AG20443 (cell line): ENCODE measurements around the gene GLB1L.

Experiments used
- DNase-seq: peaks from one replicate; pipeline ENCODE4 v3.0.0; 2012; ENCODE audit warnings: low spot score, mixed read lengths

The GLB1L gene

GRCh38 chr2:219252900-219253752 lies 7.9 kb upstream of the GLB1L start, which contains the start of gene TUBA4B:
TSS of gene TUBA4B (plus strand) at chr2:219253243. CDS start at chr2:219253408, 165 bp downstream.
- DNase-seq, result peak; percentile 43

GRCh38 chr2:219252570-219252899 lies 7.3 kb upstream of the GLB1L start:
- DNase-seq, result no peak

DNA sequence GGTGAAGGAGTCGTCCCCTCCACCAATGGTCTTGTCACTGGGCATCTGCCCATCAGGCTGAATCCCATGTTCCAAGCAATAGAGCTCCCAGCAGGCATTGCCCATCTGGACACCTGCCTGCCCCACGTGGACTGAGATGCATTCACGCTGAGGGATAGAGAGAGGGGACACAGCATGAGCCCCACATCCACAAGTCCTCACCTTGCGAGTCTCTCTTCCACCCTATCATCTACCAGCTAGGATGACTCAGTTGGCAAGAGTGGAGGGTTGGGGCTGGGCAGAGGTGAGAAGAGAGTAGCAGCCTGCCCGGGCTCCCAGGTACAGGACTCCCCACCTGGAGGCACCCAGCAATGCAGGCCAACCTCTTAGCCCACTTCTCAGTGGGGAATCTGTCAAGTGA lies 6.8 kb upstream of the GLB1L start:
- no peak for DNase-seq

DNA sequence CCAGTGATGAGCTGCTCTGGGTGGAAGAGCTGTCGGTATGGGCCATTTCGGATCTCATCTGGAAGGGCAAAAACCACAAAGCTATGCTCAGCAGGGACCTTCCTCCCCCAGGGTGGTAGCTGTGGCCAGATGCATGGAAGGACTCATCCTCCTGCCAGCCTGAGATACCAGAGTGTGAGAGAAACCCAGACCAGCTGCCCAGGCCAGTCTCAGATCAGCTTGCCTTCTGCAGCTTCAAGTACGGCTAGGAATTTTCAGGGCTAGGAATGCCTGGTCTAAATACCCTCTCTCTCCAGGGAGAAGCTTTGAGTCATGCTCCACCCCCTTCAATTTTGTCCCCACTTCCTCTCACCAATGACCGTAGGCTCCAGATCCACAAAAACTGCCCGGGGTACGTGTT lies 6.4 kb upstream of the GLB1L start:
- DNase-seq, result no peak

- no peak for DNase-seq
Observed at GRCh38 chr2:219250049-219250781, 5.0 kb upstream of the GLB1L start.

GRCh38 chr2:219249203-219249980 lies 4.1 kb upstream of the GLB1L start:
- peak; percentile 57 for DNase-seq

DNA sequence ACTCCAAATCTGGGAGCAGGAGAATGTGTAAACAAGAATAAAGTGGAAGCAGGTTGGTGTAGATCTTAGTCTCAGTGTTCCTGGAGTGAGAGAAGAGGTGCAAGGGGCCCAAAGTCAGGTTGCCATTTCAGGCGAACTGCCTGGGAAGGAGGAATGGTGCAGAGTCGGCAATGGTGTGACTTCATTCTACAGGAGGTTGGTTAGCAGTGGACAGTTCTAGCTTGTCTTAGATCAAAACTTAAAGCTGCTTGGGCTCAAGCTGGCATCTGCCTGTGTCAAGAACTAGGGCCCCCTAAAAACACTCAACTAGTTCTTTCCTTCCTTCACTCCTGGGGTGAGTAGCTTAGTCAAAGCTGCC lies 3.6 kb upstream of the GLB1L start:
- no peak for DNase-seq

DNA sequence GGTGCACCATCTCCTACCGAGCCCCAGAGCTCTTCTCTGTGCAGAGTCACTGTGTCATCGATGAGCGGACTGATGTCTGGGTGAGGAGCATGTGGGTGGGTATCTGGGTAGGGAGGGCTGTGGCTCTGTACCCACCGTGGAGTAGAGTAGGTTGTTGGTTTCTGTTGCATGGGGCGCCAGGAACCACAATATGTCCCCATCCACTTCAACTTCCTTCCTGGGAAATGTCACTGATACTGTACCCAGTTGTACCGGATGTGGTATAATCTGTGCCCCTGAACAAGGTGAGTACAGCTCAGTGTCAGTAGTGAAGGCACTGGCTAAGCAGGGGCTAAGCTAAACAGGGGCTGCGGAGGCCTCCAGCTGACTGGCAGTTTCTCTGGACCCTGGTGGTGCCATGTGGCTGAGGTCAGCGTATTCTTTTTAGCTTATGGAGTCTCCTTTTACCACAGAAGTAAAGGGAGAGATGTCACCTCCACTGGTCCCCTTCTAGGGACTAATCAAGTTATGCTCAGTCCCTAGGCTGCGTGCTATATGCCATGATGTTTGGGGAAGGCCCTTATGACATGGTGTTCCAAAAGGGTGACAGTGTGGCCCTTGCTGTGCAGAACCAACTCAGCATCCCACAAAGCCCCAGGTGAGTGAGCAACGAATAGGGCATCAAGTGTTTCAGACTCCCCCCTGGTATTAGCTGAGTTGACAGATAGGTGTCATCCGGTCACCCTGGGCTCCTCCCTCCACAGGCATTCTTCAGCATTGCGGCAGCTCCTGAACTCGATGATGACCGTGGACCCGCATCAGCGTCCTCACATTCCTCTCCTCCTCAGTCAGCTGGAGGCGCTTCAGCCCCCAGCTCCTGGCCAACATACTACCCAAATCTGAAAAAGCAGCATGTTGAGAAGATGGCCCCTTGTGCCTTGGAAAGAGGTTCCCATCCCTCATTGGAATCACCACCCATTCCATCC lies 2.7 kb upstream of the GLB1L start:
- no peak for DNase-seq

DNA sequence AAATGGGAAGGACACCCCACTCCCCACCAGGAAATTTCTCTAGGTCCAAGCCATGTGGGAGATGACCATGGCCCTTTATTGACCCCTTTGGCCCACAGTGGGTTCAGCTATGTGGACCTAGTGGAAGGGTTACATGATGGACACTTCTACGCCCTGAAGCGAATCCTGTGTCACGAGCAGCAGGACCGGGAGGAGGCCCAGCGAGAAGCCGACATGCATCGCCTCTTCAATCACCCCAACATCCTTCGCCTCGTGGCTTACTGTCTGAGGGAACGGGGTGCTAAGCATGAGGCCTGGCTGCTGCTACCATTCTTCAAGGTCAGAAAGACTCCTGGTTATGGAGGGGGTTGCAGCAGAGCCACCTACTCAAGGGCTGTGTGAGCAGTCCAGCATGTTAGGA lies 1.3 kb upstream of the GLB1L start:
- no peak for DNase-seq

DNA sequence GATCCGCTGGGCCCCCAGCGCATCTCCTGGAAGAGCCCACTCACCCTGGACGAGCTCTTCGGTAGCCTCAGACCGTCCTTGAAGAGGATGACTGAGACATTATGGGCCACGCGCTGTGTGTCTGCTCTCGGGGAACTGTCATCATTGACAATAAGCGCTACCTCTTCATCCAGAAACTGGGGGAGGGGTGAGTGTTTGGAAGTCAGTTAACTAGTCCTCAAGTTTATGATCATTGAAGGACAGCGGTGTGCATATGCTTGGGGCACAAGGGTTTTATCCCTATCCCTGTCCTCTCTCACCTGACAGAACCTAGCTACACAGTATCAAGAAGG lies 621 bp upstream of the GLB1L start:
- no peak for DNase-seq

GRCh38 chr2:219244789-219245147 lies 476 bp downstream of the GLB1L start:
- no peak for DNase-seq

DNA sequence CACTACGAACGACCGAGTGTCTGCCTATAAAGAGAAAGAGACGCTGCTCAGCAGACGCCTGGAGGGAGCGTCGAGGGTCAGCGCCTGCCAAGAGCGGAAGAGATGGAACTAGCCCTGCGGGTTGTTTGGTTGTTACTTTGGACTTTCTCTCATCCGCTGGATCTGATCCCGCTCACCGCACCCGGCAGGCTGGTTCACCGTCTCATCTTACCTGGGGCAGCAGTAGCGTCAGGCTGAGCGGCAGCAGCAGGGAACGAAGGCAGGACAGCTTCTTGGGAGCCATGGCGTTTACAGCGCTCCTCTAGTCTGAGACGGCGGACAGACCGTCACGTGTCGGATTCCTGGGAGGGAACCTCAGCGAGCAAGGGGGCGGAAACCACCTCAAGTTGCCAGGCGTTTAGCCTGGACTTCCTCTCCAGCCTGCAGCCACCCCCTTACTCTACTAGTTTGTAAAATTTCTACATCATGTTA lies 1.9 kb downstream of the GLB1L start:
- peak; percentile 23 for DNase-seq

GRCh38 chr2:219234331-219234730 lies 10.9 kb downstream of the GLB1L start:
- no peak for DNase-seq

DNA sequence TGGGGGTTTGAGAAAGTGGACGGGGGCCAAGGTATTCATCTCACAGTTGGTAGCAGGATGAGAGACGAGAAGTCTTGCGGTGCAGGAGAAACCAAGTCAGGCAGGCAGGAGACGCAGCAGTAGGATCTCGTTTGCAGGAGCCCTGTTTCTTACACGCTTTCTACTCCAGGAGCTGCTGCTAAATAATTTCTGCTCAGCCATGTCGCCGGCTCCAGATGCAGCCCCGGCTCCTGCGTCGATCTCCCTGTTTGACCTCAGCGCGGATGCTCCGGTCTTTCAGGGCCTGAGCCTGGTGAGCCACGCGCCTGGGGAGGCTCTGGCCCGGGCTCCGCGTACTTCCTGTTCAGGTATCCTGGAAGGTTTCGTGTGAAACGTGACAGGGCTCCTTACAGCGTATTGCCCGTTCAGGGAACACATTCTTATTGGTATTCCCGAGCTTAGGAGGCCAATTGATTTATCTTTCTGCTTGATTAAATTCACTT lies 15.1 kb downstream of the GLB1L start:
- DNase-seq, result peak; percentile 58

DNA sequence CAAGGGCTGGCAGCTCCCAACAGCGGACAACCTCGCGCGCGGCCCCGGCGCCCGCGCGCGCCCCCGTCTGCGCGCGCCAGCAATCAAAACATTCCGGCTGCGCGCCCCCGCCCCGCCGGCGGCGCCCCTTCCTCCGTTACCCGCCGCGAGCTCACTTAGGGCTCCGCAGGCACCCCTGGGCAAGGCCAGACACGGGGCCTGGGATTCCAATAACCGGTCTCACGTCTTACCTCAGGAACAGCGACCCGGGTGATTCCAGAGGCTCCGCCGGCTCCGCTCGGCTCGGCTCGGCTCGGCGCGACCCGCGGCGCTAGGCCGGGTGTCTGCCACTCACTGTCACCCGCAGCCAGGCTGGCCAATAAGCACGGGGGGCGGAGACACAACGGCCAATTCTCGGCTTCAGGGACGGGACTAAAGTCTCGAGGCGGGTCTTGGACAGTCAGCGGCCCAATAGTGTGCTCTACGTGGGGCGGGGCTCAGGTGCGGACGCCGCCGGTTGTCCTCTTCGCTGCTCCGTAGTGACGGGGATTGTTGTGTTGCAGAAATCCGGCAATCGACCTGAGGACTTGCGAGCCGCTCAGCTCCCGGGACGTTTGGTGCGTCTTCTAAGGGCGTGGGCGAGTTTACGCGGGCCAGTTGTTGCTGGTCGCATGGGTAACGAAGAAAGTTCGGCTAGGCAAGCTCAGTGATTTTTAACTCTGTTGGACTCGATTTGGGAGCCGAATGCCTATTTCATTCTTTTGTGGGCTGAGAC lies 15.8 kb downstream of the GLB1L start, which contains the start of the genes ANKZF1 and ATG9A:
Gene ANKZF1 (plus strand): TSS at position 502 of the 754 bp plus-strand sequence. CDS start 452 bp downstream, outside the sequence.
Gene ATG9A (minus strand): TSS at position 332 of the 754 bp plus-strand sequence. CDS start 1,612 bp downstream, outside the sequence.
- DNase-seq, result peak; percentile 98

DNA sequence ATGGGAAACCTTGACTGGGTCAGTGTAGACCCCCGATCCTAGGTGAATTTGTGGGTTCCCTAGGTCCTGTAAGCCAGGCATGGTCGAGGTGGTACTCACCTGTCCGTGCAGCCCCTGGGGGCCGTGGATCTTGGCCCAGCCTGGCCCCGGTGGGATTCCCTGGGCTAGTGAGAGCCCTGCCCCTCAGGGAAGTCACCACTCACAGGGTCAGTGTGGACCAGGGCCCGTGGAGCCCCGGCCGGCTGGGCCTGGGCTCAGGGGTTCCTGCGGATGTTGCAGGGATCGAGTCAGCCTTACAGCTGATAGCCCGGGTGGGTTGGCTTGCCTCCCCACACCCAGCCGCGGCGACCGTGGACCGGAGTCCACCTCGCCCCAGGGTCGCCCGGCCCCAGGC lies 16.3 kb downstream of the GLB1L start:
- no peak for DNase-seq

- DNase-seq, result peak; percentile 13
Observed at GRCh38 chr2:219228041-219228910, 17.0 kb downstream of the GLB1L start.

DNA sequence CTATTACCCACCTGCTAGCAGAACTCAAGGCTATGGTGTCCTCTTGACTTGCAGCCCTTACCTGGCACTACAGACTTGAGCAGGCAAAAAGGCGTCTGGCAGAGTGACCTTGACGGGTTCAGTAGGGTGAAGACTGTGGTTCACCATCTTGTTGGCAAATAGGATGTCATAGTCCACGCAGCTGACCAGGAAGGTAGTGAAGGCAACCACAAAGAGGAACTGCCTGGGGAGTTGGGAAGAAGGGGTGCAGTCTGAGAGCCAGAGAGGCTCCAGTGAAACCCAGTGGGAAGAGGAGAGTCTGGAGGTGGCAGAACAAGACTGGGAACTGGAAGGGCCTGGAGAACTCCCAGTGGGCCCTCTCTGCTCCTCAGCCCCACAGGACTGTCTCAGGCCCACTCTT lies 19.9 kb downstream of the GLB1L start:
- no peak for DNase-seq

GRCh38 chr2:219223831-219224610 lies 21.2 kb downstream of the GLB1L start:
- DNase-seq, result no peak
